ENCODE data around the gene TOMM20L. TPM values are rescaled to one million over a fixed set of nuclear protein-coding genes. Genes with fewer than 3 reads are reported as not detected.

Gene TOMM20L
- total RNA-seq, 1 donor from 2014 or later = not detected

GRCh38 chr14:58426670-58427280 lies 31.0 kb downstream of the TOMM20L start:
- no peak for DNase-seq (ENCODE audit: low read depth, low spot score)

GRCh38 chr14:58427281-58428117 lies 31.8 kb downstream of the TOMM20L start, which contains the start of the genes KIAA0586 and TIMM9:
Gene KIAA0586 (plus strand): TSS chr14:58427719. CDS start chr14:58428265, 546 bp downstream.
Gene TIMM9 (minus strand): TSS chr14:58427531. CDS start chr14:58411945, 15,586 bp downstream.
- peak; percentile 94 for DNase-seq (ENCODE audit: low read depth, low spot score)

- no peak for DNase-seq (ENCODE audit: low read depth, low spot score)
Observed at GRCh38 chr14:58428118-58428683, 32.5 kb downstream of the TOMM20L start.

GRCh38 chr14:58430156-58430555 lies 34.4 kb downstream of the TOMM20L start:
- no peak for DNase-seq (ENCODE audit: low read depth, low spot score)

- DNase-seq (ENCODE audit: low read depth, low spot score) = no peak
Observed at GRCh38 chr14:58439476-58439875, 43.7 kb downstream of the TOMM20L start.

- DNase-seq (ENCODE audit: low read depth, low spot score) = no peak
Observed at GRCh38 chr14:58444627-58445026, 48.9 kb downstream of the TOMM20L start.

GRCh38 chr14:58455593-58456265 lies 60.0 kb downstream of the TOMM20L start:
- DNase-seq (ENCODE audit: low read depth, low spot score) = no peak

Other genes with a start within 250 kb of the TOMM20L start
- gene ARMH4, start 243.7 kb upstream of the TOMM20L start, total RNA-seq = 1.5 and 2.1 TPM in 2 replicates
- gene ACTR10, start 195.8 kb upstream of the TOMM20L start, total RNA-seq = 40.3 and 44.7 TPM in 2 replicates
- 166 and 208 TPM in 2 replicates for gene PSMA3, start 151.1 kb upstream of the TOMM20L start, total RNA-seq
- 9.4 and 13.4 TPM in 2 replicates for gene ARID4A, start 97.4 kb upstream of the TOMM20L start, total RNA-seq
- gene TIMM9, start 31.6 kb downstream of the TOMM20L start, total RNA-seq = 18.5 and 22.1 TPM in 2 replicates
- 19.3 and 27.8 TPM in 2 replicates for gene KIAA0586, start 31.8 kb downstream of the TOMM20L start, total RNA-seq
- 0.35 and 0.40 TPM in 2 replicates for gene DACT1, start 242.0 kb downstream of the TOMM20L start, total RNA-seq

All from pulmonary artery endothelial cell (primary cell).